ENCODE results near the gene OR9Q1.

The OR9Q1 gene

GRCh38 chr11:58028687-58029411, 5.2 kb downstream of the OR9Q1 start:
- no peak overlapping the region for H3K4me3 ChIP-seq (ENCODE audit: control insufficient read depth, low read depth, low read length)
- peak; percentile 4 for DNase-seq (ENCODE audit: low read depth)
- no peak for TF ChIP-seq CTCF (conservative IDR thresholded peaks at IDR 0.05; ENCODE audit: control insufficient read depth, insufficient read depth, low read depth, low read length)

DNA sequence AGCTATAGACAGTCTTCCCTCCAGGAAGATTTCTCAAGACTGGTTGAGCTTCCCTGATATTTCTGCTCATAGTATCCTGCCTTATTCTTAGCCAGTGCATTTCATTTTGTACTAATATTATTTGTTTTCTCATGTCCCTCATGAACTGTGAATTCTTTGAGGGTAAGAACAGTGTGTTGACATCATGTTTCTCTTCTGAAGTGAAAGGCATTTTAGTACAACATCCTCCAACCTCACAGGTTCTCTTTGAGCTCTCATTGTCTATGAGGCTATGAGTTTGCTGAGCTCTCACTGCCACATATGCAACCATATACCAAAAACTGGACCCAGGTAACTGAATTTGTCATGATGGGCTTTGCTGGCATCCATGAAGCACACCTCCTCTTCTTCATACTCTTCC, 7.0 kb downstream of the OR9Q1 start, which contains the start of gene OR6Q1:
Gene OR6Q1, plus strand, starts transcription at position 301 of the 400 bp plus-strand sequence. Its CDS starts 0 bp downstream, at position 301.
- H3K4me3 ChIP-seq (ENCODE audit: control insufficient read depth, low read depth, low read length), result no peak within 1 kb of the TSS
- no peak for TF ChIP-seq CTCF (conservative IDR thresholded peaks at IDR 0.05; ENCODE audit: control insufficient read depth, insufficient read depth, low read depth, low read length)
- DNase-seq (ENCODE audit: low read depth), result no peak

DNA sequence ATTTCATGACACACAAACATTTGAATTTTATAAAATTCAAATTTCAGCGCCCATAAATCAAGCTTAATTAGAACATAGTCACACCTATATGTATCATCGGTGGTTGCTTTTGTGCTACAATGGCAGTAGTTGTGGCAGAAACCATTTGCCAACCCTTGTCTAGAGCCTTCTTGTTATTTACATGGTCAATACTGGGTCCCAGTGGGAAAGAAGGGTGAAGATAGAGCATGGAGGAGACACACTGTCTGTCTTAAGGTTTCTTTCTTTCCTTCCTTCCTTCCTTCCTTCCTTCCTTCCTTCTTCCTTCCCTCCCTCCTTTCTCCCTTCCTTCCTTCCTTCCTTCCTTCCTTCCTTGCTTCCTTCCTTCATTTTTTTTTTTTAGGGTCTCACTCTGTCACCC, 10.8 kb downstream of the OR9Q1 start:
- TF ChIP-seq CTCF (conservative IDR thresholded peaks at IDR 0.05; ENCODE audit: control insufficient read depth, insufficient read depth, low read depth, low read length), result no peak
- no peak for DNase-seq (ENCODE audit: low read depth)

DNA sequence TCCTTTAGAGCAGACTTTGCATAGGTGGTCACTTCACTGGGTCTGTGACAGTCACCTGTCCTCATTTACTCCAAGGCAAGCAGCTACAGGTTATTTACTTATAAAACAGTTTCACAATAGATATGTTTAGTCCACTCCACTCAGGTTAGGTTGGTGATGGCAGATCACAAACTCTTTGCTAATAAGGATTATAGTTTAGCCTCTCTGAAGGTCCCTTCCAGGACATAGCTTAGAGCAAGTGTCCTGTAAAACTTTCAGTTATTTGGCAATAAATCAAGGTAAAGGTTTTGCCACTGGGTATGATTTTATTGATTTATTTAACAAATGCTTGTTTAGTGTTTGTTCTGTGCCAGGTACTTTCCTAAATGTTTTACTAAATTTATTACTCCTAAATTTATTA, 15.9 kb downstream of the OR9Q1 start:
- H3K4me3 ChIP-seq (ENCODE audit: control insufficient read depth, low read depth, low read length), result no peak overlapping the region
- DNase-seq (ENCODE audit: low read depth), result no peak
- no peak for TF ChIP-seq CTCF (conservative IDR thresholded peaks at IDR 0.05; ENCODE audit: control insufficient read depth, insufficient read depth, low read depth, low read length)

More for the DNA sequence above, 10.8 kb downstream of the OR9Q1 start:
- H3K4me3 ChIP-seq (ENCODE audit: control insufficient read depth, low read depth, low read length), result no peak overlapping the region

GRCh38 chr11:58043379-58043778, 19.7 kb downstream of the OR9Q1 start:
- no peak overlapping the region for H3K4me3 ChIP-seq (ENCODE audit: control insufficient read depth, low read depth, low read length)
- no peak for DNase-seq (ENCODE audit: low read depth)
- TF ChIP-seq CTCF (conservative IDR thresholded peaks at IDR 0.05; ENCODE audit: control insufficient read depth, insufficient read depth, low read depth, low read length), result no peak

DNA sequence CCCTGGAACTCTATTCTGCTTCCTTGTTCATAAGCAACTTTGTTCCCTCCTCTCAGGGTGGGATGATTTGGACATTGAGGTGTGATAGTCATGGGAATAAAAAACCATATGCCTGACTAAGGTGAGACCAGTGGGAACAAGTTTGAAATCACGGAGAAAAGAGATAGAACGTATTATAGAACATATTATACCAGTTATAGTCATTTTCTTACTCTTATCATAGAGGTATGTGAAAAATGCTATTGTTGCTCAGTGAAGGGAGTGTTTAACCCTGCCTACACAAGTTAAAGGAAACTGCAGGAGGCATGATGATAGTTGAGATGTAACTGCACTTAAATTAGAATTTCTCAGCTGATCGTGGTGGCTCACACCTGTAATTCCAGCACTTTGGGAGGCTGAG, 22.6 kb downstream of the OR9Q1 start:
- DNase-seq (ENCODE audit: low read depth), result no peak
- TF ChIP-seq CTCF (conservative IDR thresholded peaks at IDR 0.05; ENCODE audit: control insufficient read depth, insufficient read depth, low read depth, low read length), result no peak
- H3K4me3 ChIP-seq (ENCODE audit: control insufficient read depth, low read depth, low read length), result no peak overlapping the region

All from fibroblast of mammary gland (primary cell).